IMR-90 (cell line): ENCODE data around the gene ST14. TPM values are rescaled to one million over a fixed set of nuclear protein-coding genes. Genes with fewer than 3 reads are reported as not detected.

Experiments used
- ATAC-seq: fragments of 200-7000 bp; cut with Tn5 transposase; 2 replicates; pipeline ENCODE4 v1.9.1; 2020; ENCODE audit warnings: low read depth, mild to moderate bottlenecking, moderate library complexity
- BruUV-seq: library from RNA; stranded (reverse); fragments of 400-500 nt; replicated peaks from 2 replicates; lab custom pipeline; 2021; lab: Mats Ljungman, UMichigan
- CTCF ChIA-PET: fragments of 300-600 bp; formaldehyde crosslinking; extraction: SDS; loops from one replicate; lab custom pipeline; 2021; ENCODE audit warnings: antibody characterized with exemption; lab: Yijun Ruan, JAX
- POLR2A ChIA-PET: fragments of 300-600 bp; sonication (Branson Sonifier 250); formaldehyde crosslinking; loops from one replicate; lab custom pipeline; 2022; ENCODE audit warnings: antibody characterized with exemption; ENCODE audit not compliant: unreplicated experiment; lab: Charles Lee
- DNase-seq: peaks from one replicate; pipeline ENCODE4 v3.0.0; 2013
- H2AFZ ChIP-seq: replicated peaks from 2 replicates; pipeline ENCODE3; 2013; ENCODE audit warnings: low read length, mild to moderate bottlenecking; ENCODE audit not compliant: poor library complexity
- H2AK5ac ChIP-seq: 2 replicates; pipeline ENCODE4 v1.6.1; 2013; ENCODE audit warnings: low read depth, low read length, inconsistent platforms
- H2AK9ac ChIP-seq: replicated peaks from 2 replicates; pipeline ENCODE3; 2013; ENCODE audit warnings: mild to moderate bottlenecking, low read depth, low read length, moderate library complexity; ENCODE audit not compliant: poor library complexity
- H2BK120ac ChIP-seq: 2 replicates; pipeline ENCODE4 v1.6.1; 2013; ENCODE audit warnings: low read depth, low read length, inconsistent platforms
- H2BK15ac ChIP-seq: 3 replicates; pipeline ENCODE4 v1.6.1; 2013; ENCODE audit warnings: low read depth, low read length, inconsistent platforms
- H2BK20ac ChIP-seq: 2 replicates; pipeline ENCODE4 v1.6.1; 2013; ENCODE audit warnings: low read depth, mild to moderate bottlenecking, inconsistent platforms, low read length, moderate library complexity
- H2BK5ac ChIP-seq: 2 replicates; pipeline ENCODE4 v1.6.1; 2013; ENCODE audit warnings: mild to moderate bottlenecking, low read depth, low read length, inconsistent platforms; ENCODE audit not compliant: poor library complexity, severe bottlenecking
- H3K14ac ChIP-seq: replicated peaks from 2 replicates; pipeline ENCODE4 v1.6.1; 2013; ENCODE audit warnings: low read depth, low read length, inconsistent platforms
- H3K18ac ChIP-seq: 2 replicates; pipeline ENCODE4 v1.6.1; 2013; ENCODE audit warnings: low read depth, low read length, control low read depth
- H3K23ac ChIP-seq: 2 replicates; pipeline ENCODE4 v1.6.1; 2013; ENCODE audit warnings: low read depth, low read length, inconsistent platforms
- H3K27ac ChIP-seq: 2 replicates; pipeline ENCODE4 v1.5.1; 2013; ENCODE audit warnings: mild to moderate bottlenecking, control low read depth, low read length; ENCODE audit not compliant: insufficient read depth
- H3K27me3 ChIP-seq: 2 replicates; pipeline ENCODE4 v1.6.1; 2013; ENCODE audit warnings: low read length; ENCODE audit not compliant: control insufficient read depth, insufficient read depth
- H3K36me3 ChIP-seq: 2 replicates; pipeline ENCODE4 v1.6.1; 2013; ENCODE audit warnings: low read length, mixed read lengths; ENCODE audit not compliant: control insufficient read depth, insufficient read depth
- H3K4ac ChIP-seq: 2 replicates; pipeline ENCODE4 v1.6.1; 2013; ENCODE audit warnings: low read depth, low read length, inconsistent platforms
- H3K4me1 ChIP-seq: 2 replicates; pipeline ENCODE4 v1.6.1; 2013; ENCODE audit warnings: low read length, mixed read lengths; ENCODE audit not compliant: control insufficient read depth, insufficient read depth
- H3K4me2 ChIP-seq: 2 replicates; pipeline ENCODE4 v1.6.1; 2013; ENCODE audit warnings: low read depth, mild to moderate bottlenecking, control low read depth, low read length, moderate library complexity
- H3K4me3 ChIP-seq: 2 replicates; pipeline ENCODE4 v1.5.1; 2013; ENCODE audit warnings: low read depth, mild to moderate bottlenecking, control low read depth, low read length, moderate library complexity; ENCODE audit not compliant: insufficient read depth
- H3K56ac ChIP-seq: 2 replicates; pipeline ENCODE4 v1.6.1; 2013; ENCODE audit warnings: low read length, inconsistent platforms; ENCODE audit not compliant: insufficient read depth; ENCODE audit errors: extremely low read depth
- H3K79me1 ChIP-seq, 2 experiments: 2 replicates each; pipeline ENCODE4 v1.6.1; 2013; ENCODE audit warnings: low read length in 2 of 2, inconsistent platforms in 1 of 2, low read depth in 1 of 2
- H3K9ac ChIP-seq: 2 replicates; pipeline ENCODE4 v1.6.1; 2013; ENCODE audit warnings: low read depth, low read length, control low read depth
- H3K9me1 ChIP-seq: 2 replicates; pipeline ENCODE4 v1.6.1; 2013; ENCODE audit warnings: low read length, inconsistent platforms; ENCODE audit not compliant: insufficient read depth
- H3K9me3 ChIP-seq: 2 replicates; pipeline ENCODE4 v1.6.1; 2013; ENCODE audit warnings: low read length; ENCODE audit not compliant: control insufficient read depth, insufficient read depth
- H4K20me1 ChIP-seq: 2 replicates; pipeline ENCODE4 v1.6.1; 2013; ENCODE audit warnings: low read length, inconsistent platforms; ENCODE audit not compliant: insufficient read depth
- H4K5ac ChIP-seq: 2 replicates; pipeline ENCODE4 v1.6.1; 2013; ENCODE audit warnings: mild to moderate bottlenecking, low read depth, low read length, control low read depth
- H4K8ac ChIP-seq, 2 experiments: 2 replicates each; pipeline ENCODE4 v1.6.1; 2013; ENCODE audit warnings: low read depth in 2 of 2, low read length in 2 of 2, control low read depth in 1 of 2, inconsistent platforms in 1 of 2
- H4K91ac ChIP-seq: 2 replicates; pipeline ENCODE4 v1.6.1; 2013; ENCODE audit warnings: low read depth, low read length, inconsistent platforms; ENCODE audit not compliant: insufficient read depth
- BHLHE40 ChIP-seq: fragments of 150-350 bp; IDR thresholded peaks from 2 replicates; pipeline ENCODE4 v1.6.1; 2016; ENCODE audit warnings: mild to moderate bottlenecking, low read depth, low read length
- CHD1 ChIP-seq: IDR thresholded peaks from 2 replicates; pipeline ENCODE4 v1.6.1; 2012; ENCODE audit warnings: low read depth, low read length, improper control_type of control experiment
- FOS ChIP-seq: fragments of 150-350 bp; IDR thresholded peaks from 2 replicates; pipeline ENCODE4 v1.6.1; 2016; ENCODE audit warnings: low read depth, low read length
- WGBS, 2 experiments: methylation state at CpG; one replicate each; pipeline versions ENCODE4 v1.1.5 to v1.1.7; 2013; ENCODE audit warnings: missing lambda C conversion rate in 2 of 2; ENCODE audit not compliant: insufficient read length in 1 of 2; ENCODE audit errors: extremely low coverage in 2 of 2; 5-methylcytosine and 5-hydroxymethylcytosine counted together
- dilution Hi-C: fragments of 300-500 bp; cut with HindIII; formaldehyde crosslinking; loops from one replicate; pipeline ENCODE4 v1.14.3; 2018; ENCODE audit warnings: low sequenced_read_pairs; ENCODE audit not compliant: unreplicated experiment
- in situ Hi-C: fragments of 300-500 bp; cut with MboI; formaldehyde crosslinking; loops from 3 replicates; pipeline ENCODE4 v1.14.3; 2019; ENCODE audit warnings: low sequenced_read_pairs, inconsistent platforms, mixed read lengths
- intact Hi-C: fragments of 100-400 bp; cut with micrococcal nuclease; formaldehyde crosslinking; loops from 2 replicates; pipeline ENCODE4 v1.10.0; 2022
- polyA plus RNA-seq, 3 experiments: library from polyadenylated mRNA; depleted of rRNA; stranded (reverse); fragments of >200 nt; gene quantifications; 2 replicates each; pipeline ENCODE4 v1.2.3, GENCODE V29; 2012; ENCODE audit warnings: low replicate concordance in 1 of 3
- total RNA-seq: library from RNA; depleted of rRNA; stranded (reverse); fragments of >200 nt; gene quantifications from 2 replicates; pipeline ENCODE4 v1.2.3, GENCODE V29; 2012
- TF ChIP-seq, protein P1 (sequence below): fragments of 150-350 bp; IDR thresholded peaks from 2 replicates; pipeline ENCODE4 v1.6.1; 2016; ENCODE audit warnings: low read depth, mild to moderate bottlenecking, low read length, moderate library complexity, borderline replicate concordance

ST14 gene
- total and polyA plus RNA-seq, 2 of the 4 experiments (the other 2 are of a cell fraction), result not detected

- Histone ChIP-seq H4K91ac (no peak overlapping the region), H3K23ac (no peak overlapping the region), H3K4me1 (no peaks in the 10 kb centered on the region), H3K56ac (no peak overlapping the region), H3K14ac (no peak overlapping the region), H3K4me3 (no peak overlapping the region), H3K27ac (no peak overlapping the region), H2BK15ac (no peak overlapping the region), H3K9ac (no peak overlapping the region), H2BK120ac (no peak overlapping the region), H3K18ac (no peak overlapping the region), H4K8ac (no peak overlapping the region), H3K79me1 (no peaks in the 10 kb centered on the region), H3K9me3 (peaks cover 5% of the 10 kb centered on the region; the same call in 1 of the 2 replicates), H4K20me1 (no peaks in the 10 kb centered on the region), H2AK5ac (no peak overlapping the region), H2AK9ac (no peak overlapping the region), H3K9me1 (no peaks in the 10 kb centered on the region), H2BK5ac (no peak overlapping the region), H2AFZ (no peak overlapping the region), H4K5ac (no peak overlapping the region), H2BK20ac (no peak overlapping the region), H3K36me3 (no peaks in the 10 kb centered on the region), H3K27me3 (peaks cover 33% of the 10 kb centered on the region), H3K4ac (no peak overlapping the region), H3K4me2 (no peak overlapping the region)
- dilution Hi-C loops, result no loop called here
- TF ChIP-seq, protein P1, sequence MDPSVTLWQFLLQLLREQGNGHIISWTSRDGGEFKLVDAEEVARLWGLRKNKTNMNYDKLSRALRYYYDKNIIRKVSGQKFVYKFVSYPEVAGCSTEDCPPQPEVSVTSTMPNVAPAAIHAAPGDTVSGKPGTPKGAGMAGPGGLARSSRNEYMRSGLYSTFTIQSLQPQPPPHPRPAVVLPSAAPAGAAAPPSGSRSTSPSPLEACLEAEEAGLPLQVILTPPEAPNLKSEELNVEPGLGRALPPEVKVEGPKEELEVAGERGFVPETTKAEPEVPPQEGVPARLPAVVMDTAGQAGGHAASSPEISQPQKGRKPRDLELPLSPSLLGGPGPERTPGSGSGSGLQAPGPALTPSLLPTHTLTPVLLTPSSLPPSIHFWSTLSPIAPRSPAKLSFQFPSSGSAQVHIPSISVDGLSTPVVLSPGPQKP, result no peak
- TF ChIP-seq FOS (no peak), CHD1 (no peak), BHLHE40 (no peak)
- in situ Hi-C loops, result no loop called here
- CTCF ChIA-PET, result no interaction called here
- no peak for DNase-seq
- no peak for ATAC-seq
- no TSS peak for BruUV-seq
- WGBS, 2 experiments, result 62% methylated on average over 6 of the region's 22 CpGs; no CpG with 5 or more reads in 1 of the 2 experiments
- intact Hi-C loops, result no loop called here
- POLR2A ChIA-PET, result no interaction called here
Observed at GRCh38 chr11:130198292-130198691, 38.7 kb downstream of the ST14 start.
